Measurements from ENCODE around the gene SEMA3E. TPM values are rescaled to one million over a fixed set of nuclear protein-coding genes. Genes with fewer than 3 reads are reported as not detected.
A peak's percentile ranks its signal among the peaks of the same experiment; 100 is the strongest.
"Not testable (repeated sequence)": the region's sequence is repeated elsewhere in the genome, so short reads cannot be mapped to it uniquely, and the experiment has no call there.

Gene SEMA3E
- total RNA-seq, 1 donor from 2014 or later: 1.3 TPM

- peaks cover 8% of the 10 kb centered on the region for H3K4me1 Mint-ChIP-seq
- no peak for TF ChIP-seq CTCF (IDR thresholded peaks at IDR 0.05; ENCODE audit: unreplicated experiment)
- peak overlapping the region; percentile 61 for H3K27ac Mint-ChIP-seq
- H3K9me3 Mint-ChIP-seq: no peaks in the 10 kb centered on the region
- peak; percentile 30 to 67 for DNase-seq (ENCODE audit: low spot score in 2 of 2, unreplicated experiment in 2 of 2)
- no peaks in the 10 kb centered on the region for H3K27me3 Mint-ChIP-seq (ENCODE audit: low read depth)
- H3K4me3 Mint-ChIP-seq: no peak overlapping the region
- H3K36me3 Mint-ChIP-seq: no peaks in the 10 kb centered on the region
Measured at GRCh38 chr7:83468251-83468739, 180.6 kb downstream of the SEMA3E start.

GRCh38 chr7:83467493-83467892, 181.4 kb downstream of the SEMA3E start:
- no peak overlapping the region for H3K27ac Mint-ChIP-seq

GRCh38 chr7:83466956-83467355, 182.0 kb downstream of the SEMA3E start:
- Mint-ChIP-seq H3K36me3 (no peaks in the 10 kb centered on the region), H3K4me1 (peaks cover 8% of the 10 kb centered on the region), H3K4me3 (no peak overlapping the region), H3K9me3 (no peaks in the 10 kb centered on the region), H3K27ac (no peak overlapping the region), H3K27me3 (ENCODE audit: low read depth) (peaks cover 8% of the 10 kb centered on the region)
- no peak for TF ChIP-seq CTCF (IDR thresholded peaks at IDR 0.05; ENCODE audit: unreplicated experiment)
- DNase-seq (ENCODE audit: low spot score in 2 of 2, unreplicated experiment in 2 of 2): no peak

More at GRCh38 chr7:83467493-83467892, 181.4 kb downstream of the SEMA3E start:
- no peak for TF ChIP-seq CTCF (IDR thresholded peaks at IDR 0.05; ENCODE audit: unreplicated experiment)
- no peak for DNase-seq (ENCODE audit: low spot score in 2 of 2, unreplicated experiment in 2 of 2)
- Mint-ChIP-seq H3K9me3 (no peaks in the 10 kb centered on the region), H3K4me3 (no peak overlapping the region), H3K27me3 (ENCODE audit: low read depth) (peaks cover 3% of the 10 kb centered on the region), H3K36me3 (no peaks in the 10 kb centered on the region), H3K4me1 (peaks cover 8% of the 10 kb centered on the region)

- Mint-ChIP-seq H3K27ac (no peak overlapping the region), H3K4me3 (no peak overlapping the region), H3K27me3 (ENCODE audit: low read depth) (peaks cover 13% of the 10 kb centered on the region), H3K4me1 (peaks cover 8% of the 10 kb centered on the region), H3K9me3 (no peaks in the 10 kb centered on the region), H3K36me3 (no peaks in the 10 kb centered on the region)
- DNase-seq (ENCODE audit: low spot score in 2 of 2, unreplicated experiment in 2 of 2): no peak
- TF ChIP-seq CTCF (IDR thresholded peaks at IDR 0.05; ENCODE audit: unreplicated experiment): no peak
Measured at GRCh38 chr7:83466187-83466923, 182.6 kb downstream of the SEMA3E start.

- Mint-ChIP-seq H3K9me3 (no peaks in the 10 kb centered on the region), H3K4me3 (no peak overlapping the region), H3K36me3 (no peaks in the 10 kb centered on the region), H3K27me3 (ENCODE audit: low read depth) (peaks cover 20% of the 10 kb centered on the region), H3K27ac (no peak overlapping the region), H3K4me1 (peaks cover 8% of the 10 kb centered on the region)
- DNase-seq (ENCODE audit: low spot score in 2 of 2, unreplicated experiment in 2 of 2): no peak
- no peak for TF ChIP-seq CTCF (IDR thresholded peaks at IDR 0.05; ENCODE audit: unreplicated experiment)
Measured at GRCh38 chr7:83465643-83466042, 183.3 kb downstream of the SEMA3E start.

- H3K4me3 Mint-ChIP-seq; H3K4me1 Mint-ChIP-seq; H3K36me3 Mint-ChIP-seq; H3K27ac Mint-ChIP-seq; H3K9me3 Mint-ChIP-seq; DNase-seq (ENCODE audit: low spot score in 2 of 2, unreplicated experiment in 2 of 2): not testable (repeated sequence)
- H3K27me3 Mint-ChIP-seq (ENCODE audit: low read depth): peaks cover 37% of the 10 kb centered on the region
Measured at GRCh38 chr7:83461820-83462219, 187.1 kb downstream of the SEMA3E start.

GRCh38 chr7:83459930-83460653, 188.8 kb downstream of the SEMA3E start:
- H3K4me3 Mint-ChIP-seq; H3K36me3 Mint-ChIP-seq; H3K27ac Mint-ChIP-seq; H3K4me1 Mint-ChIP-seq; DNase-seq (ENCODE audit: low spot score in 2 of 2, unreplicated experiment in 2 of 2); H3K9me3 Mint-ChIP-seq: not testable (repeated sequence)
- peaks cover 37% of the 10 kb centered on the region for H3K27me3 Mint-ChIP-seq (ENCODE audit: low read depth)

- not testable (repeated sequence) for H3K27ac Mint-ChIP-seq; H3K4me3 Mint-ChIP-seq; H3K4me1 Mint-ChIP-seq; H3K9me3 Mint-ChIP-seq; H3K36me3 Mint-ChIP-seq; DNase-seq (ENCODE audit: low spot score in 2 of 2, unreplicated experiment in 2 of 2)
- H3K27me3 Mint-ChIP-seq (ENCODE audit: low read depth): peaks cover 37% of the 10 kb centered on the region
Measured at GRCh38 chr7:83459101-83459929, 189.6 kb downstream of the SEMA3E start.
